GM18505 (cell line): ENCODE measurements around the gene ATP9A.

Experiments used
- ATAC-seq: cut with Tn5 transposase; IDR thresholded peaks from one replicate; pipeline ENCODE4 v1.9.1; 2021; ENCODE audit not compliant: unreplicated experiment
- POLR2A ChIP-seq: IDR thresholded peaks from 4 replicates; pipeline ENCODE4 v1.6.1; 2011; ENCODE audit warnings: borderline replicate concordance; ENCODE audit not compliant: insufficient read depth, insufficient read length; ENCODE audit errors: extremely low read depth

Gene ATP9A

GRCh38 chr20:51563486-51564332 lies 204.5 kb downstream of the ATP9A start:
- TF ChIP-seq POLR2A = no peak
- no peak for ATAC-seq

GRCh38 chr20:51563174-51563485 lies 205.1 kb downstream of the ATP9A start:
- ATAC-seq = no peak
- no peak for TF ChIP-seq POLR2A

- no peak for ATAC-seq
- no peak for TF ChIP-seq POLR2A
Measured at GRCh38 chr20:51562332-51563173, 205.6 kb downstream of the ATP9A start.

GRCh38 chr20:51562027-51562331 lies 206.2 kb downstream of the ATP9A start:
- no peak for ATAC-seq
- no peak for TF ChIP-seq POLR2A

- TF ChIP-seq POLR2A = no peak
- no peak for ATAC-seq
Measured at GRCh38 chr20:51560550-51561307, 207.5 kb downstream of the ATP9A start.

- no peak for TF ChIP-seq POLR2A
- no peak for ATAC-seq
Measured at GRCh38 chr20:51560042-51560441, 208.1 kb downstream of the ATP9A start.

GRCh38 chr20:51554538-51555165 lies 213.5 kb downstream of the ATP9A start:
- no peak for TF ChIP-seq POLR2A
- ATAC-seq = no peak

- TF ChIP-seq POLR2A = no peak
- ATAC-seq = no peak
Measured at GRCh38 chr20:51553897-51554486, 214.2 kb downstream of the ATP9A start.

- no peak for TF ChIP-seq POLR2A
- ATAC-seq = no peak
Measured at GRCh38 chr20:51551186-51551585, 217.0 kb downstream of the ATP9A start.

GRCh38 chr20:51549474-51549873 lies 218.7 kb downstream of the ATP9A start:
- no peak for TF ChIP-seq POLR2A
- no peak for ATAC-seq

GRCh38 chr20:51547951-51548350 lies 220.2 kb downstream of the ATP9A start:
- no peak for ATAC-seq
- TF ChIP-seq POLR2A = no peak
